ENCODE results near the gene SERPINA5. TPM values are rescaled to one million over a fixed set of nuclear protein-coding genes. Genes with fewer than 3 reads are reported as not detected.
A peak's percentile ranks its signal among the peaks of the same experiment; 100 is the strongest.

The SERPINA5 gene
- total and polyA plus RNA-seq, 8 donors = 52.3 to 139 (median 96.0) TPM

DNA sequence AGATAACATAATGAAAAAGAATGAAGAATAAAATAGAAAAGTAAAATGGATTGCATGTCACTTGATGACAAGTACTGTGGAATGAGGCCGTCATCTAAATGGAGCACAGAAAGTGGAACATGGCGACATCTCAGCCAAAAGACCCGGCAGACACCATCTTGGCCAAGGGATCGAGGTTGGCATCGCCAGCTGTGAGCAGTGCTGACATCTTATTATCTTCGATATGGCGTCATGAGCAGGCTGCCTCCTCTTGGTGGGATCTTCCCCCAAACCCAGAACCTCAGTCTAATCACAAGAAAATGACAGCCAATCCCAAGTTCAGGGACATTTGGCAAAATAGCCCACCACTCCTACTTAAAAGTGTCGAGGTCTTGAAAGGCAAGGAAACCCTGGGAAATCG, 15.1 kb downstream of the SERPINA5 start:
- 88 to 96% methylated on average over 9 of the region's 9 CpGs for WGBS, 2 donors
- TF ChIP-seq, protein P1, sequence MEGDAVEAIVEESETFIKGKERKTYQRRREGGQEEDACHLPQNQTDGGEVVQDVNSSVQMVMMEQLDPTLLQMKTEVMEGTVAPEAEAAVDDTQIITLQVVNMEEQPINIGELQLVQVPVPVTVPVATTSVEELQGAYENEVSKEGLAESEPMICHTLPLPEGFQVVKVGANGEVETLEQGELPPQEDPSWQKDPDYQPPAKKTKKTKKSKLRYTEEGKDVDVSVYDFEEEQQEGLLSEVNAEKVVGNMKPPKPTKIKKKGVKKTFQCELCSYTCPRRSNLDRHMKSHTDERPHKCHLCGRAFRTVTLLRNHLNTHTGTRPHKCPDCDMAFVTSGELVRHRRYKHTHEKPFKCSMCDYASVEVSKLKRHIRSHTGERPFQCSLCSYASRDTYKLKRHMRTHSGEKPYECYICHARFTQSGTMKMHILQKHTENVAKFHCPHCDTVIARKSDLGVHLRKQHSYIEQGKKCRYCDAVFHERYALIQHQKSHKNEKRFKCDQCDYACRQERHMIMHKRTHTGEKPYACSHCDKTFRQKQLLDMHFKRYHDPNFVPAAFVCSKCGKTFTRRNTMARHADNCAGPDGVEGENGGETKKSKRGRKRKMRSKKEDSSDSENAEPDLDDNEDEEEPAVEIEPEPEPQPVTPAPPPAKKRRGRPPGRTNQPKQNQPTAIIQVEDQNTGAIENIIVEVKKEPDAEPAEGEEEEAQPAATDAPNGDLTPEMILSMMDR (IDR thresholded peaks at IDR 0.05) = no peak
- Histone ChIP-seq H3K27me3 (no peaks in the 10 kb centered on the region), H3K36me3 (peaks cover 0 to 4% (median 0%) of the 10 kb centered on the region in 3 donors), H3K27ac (peak overlapping the region in 1 of 4 donors; percentile 93), H3K4me3 (no peak overlapping the region), H3K9me3 (no peaks in the 10 kb centered on the region), H3K4me1 (peaks cover 37 to 54% (median 53%) of the 10 kb centered on the region in 3 donors)
- FAIRE-seq = no peak
- ATAC-seq = no peak
- no peak for DNase-seq
- intact Hi-C loops (cut with DNase I) = no loop called here

DNA sequence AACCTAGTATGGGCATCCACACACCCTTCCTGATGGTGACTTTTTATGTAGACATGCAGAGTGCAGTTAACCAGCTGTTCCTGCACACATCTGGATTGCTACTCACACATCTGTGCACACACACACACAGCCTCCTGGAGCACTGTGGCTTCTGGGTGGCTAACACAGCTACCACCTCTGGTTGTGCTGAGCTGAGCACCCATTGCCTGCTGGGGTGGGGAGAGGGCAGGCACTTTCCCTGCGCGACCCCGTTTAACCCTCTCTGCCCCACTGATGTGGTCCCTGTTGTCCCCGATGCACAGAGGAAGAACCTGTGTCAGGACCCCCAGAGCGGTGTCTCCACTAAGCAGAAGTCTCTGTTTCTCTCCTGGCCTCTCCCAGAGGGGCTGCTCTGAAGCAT, 16.6 kb downstream of the SERPINA5 start:
- ATAC-seq (no peak), DNase-seq (no peak), FAIRE-seq (no peak)
- H3K9me3 ChIP-seq = no peaks in the 10 kb centered on the region
- no peaks in the 10 kb centered on the region for H3K36me3 ChIP-seq
- no peaks in the 10 kb centered on the region for H3K27me3 ChIP-seq
- H3K4me3 ChIP-seq = peak overlapping the region in 1 of 4 donors; percentile 26
- H3K27ac ChIP-seq = peak overlapping the region; percentile 89 to 95 (median 94)
- intact Hi-C loops (cut with DNase I) = no loop called here
- H3K4me1 ChIP-seq = peaks cover 37 to 62% (median 53%) of the 10 kb centered on the region in 3 donors
- 62 to 65% methylated on average over 5 of the region's 5 CpGs for WGBS, 2 donors
- TF ChIP-seq, protein P1 (IDR thresholded peaks at IDR 0.05) = no peak

DNA sequence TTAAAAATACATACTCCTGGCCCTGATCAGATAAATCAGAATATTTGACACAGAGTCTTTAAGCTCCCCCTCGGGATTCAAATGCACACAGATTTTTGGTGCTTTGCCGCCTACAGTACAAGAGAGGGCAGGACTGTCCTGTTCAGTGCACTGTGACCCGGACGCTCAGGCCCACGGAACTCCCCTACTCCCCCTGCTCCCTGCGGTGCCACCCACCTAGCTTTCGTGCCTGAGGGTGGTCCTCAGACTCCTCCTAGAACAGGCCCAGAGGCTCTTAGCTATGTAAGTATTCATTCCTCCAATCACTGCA, 17.2 kb downstream of the SERPINA5 start:
- peak overlapping the region; percentile 89 to 95 (median 94) for H3K27ac ChIP-seq
- intact Hi-C loops (cut with DNase I) = no loop called here
- no peak for FAIRE-seq
- TF ChIP-seq, protein P1 (IDR thresholded peaks at IDR 0.05) = no peak
- peak in 1 of 6 donors; percentile 45 for DNase-seq
- peak in 2 of 4 donors; percentile 0 to 1 for ATAC-seq
- 59% methylated on average over 7 of the region's 7 CpGs for WGBS, 2 donors
- no peaks in the 10 kb centered on the region for H3K36me3 ChIP-seq
- no peaks in the 10 kb centered on the region for H3K9me3 ChIP-seq
- no peaks in the 10 kb centered on the region for H3K27me3 ChIP-seq
- peaks cover 37 to 55% (median 46%) of the 10 kb centered on the region in 3 donors for H3K4me1 ChIP-seq
- H3K4me3 ChIP-seq = peak overlapping the region in 2 of 4 donors; percentile 10 to 26

DNA sequence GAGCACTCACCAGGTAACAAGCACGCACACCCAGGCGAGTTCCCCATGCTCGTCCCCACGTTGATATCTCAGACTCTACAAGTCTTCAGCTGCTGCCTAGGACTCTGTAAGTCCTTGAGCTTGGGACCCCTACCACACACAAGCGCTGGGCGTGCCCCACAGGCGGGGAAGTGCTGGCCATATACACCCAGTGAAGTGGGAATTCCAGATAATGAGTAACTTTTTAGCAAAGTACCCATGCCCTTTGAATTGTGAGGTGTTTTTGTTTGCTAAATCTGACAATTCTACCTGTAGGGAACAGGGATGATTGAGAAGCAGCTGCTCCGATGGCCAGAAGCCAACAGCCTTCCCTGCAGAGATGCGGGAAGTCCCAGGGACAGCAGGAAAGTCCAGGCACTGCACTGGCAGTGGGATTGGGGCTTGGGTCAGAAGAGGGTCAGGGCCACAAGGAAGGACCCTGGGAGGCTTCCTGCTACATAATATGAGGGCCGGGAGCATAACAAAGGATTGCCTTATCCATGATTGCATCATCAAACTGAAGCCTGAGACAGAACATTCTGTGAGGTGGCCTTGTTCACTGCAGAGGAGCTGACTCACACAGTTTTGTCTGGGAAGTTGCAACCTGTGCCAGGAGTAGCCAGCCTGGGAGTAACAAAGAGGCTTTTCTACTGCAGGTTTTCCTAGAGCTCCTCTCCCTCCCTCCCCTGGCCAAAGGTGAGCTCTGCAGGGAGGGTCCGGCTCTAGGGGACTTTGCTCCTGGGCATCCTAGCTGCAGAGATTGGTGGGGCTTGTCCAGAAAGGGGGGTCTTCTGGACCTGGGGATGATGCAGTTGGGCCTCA, 17.8 kb downstream of the SERPINA5 start:
- intact Hi-C loops (cut with DNase I) = no loop called here
- H3K4me3 ChIP-seq = peak overlapping the region in 2 of 4 donors; percentile 10 to 26
- FAIRE-seq = no peak
- no peaks in the 10 kb centered on the region for H3K36me3 ChIP-seq
- TF ChIP-seq, protein P1 (IDR thresholded peaks at IDR 0.05) = peak in 3 of 4 donors; percentile 4 to 33 (median 26)
- H3K4me1 ChIP-seq = peaks cover 33 to 49% (median 40%) of the 10 kb centered on the region in 3 donors
- WGBS, 2 donors = 16 to 24% methylated on average over 11 of the region's 11 CpGs
- peak overlapping the region; percentile 89 to 95 (median 94) for H3K27ac ChIP-seq
- H3K9me3 ChIP-seq = no peaks in the 10 kb centered on the region
- DNase-seq = peak; percentile 89 to 96 (median 94)
- peak; percentile 82 to 88 (median 85) for ATAC-seq
- H3K27me3 ChIP-seq = no peaks in the 10 kb centered on the region

DNA sequence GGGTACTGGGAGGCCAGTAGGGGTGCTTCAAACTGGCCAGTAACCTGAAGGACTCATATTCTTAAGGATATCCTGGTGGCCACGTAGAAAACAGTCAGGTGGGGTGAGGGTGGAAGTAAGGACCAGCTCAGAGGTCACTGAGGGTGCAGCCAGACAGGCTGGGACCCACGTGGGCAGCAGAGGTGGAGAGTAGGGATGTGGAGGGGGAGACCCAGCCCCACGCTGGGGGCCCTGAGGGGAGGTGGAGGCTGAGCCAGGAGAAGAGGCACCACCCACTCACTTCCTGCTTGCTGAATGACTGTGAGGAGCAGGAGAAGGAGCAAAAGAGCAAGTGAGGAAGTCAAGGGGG, 18.4 kb downstream of the SERPINA5 start:
- FAIRE-seq (no peak), ATAC-seq (peak; percentile 9 to 28 (median 16)), DNase-seq (peak in 1 of 6 donors; percentile 66)
- Histone ChIP-seq H3K4me3 (peak overlapping the region in 1 of 4 donors; percentile 23), H3K27ac (peak overlapping the region; percentile 89 to 95 (median 94)), H3K27me3 (no peaks in the 10 kb centered on the region), H3K36me3 (no peaks in the 10 kb centered on the region), H3K9me3 (no peaks in the 10 kb centered on the region), H3K4me1 (peaks cover 29 to 43% (median 38%) of the 10 kb centered on the region in 3 donors)
- TF ChIP-seq, protein P1 (IDR thresholded peaks at IDR 0.05) = no peak
- intact Hi-C loops (cut with DNase I) = no loop called here
- 20 to 41% methylated on average over 3 of the region's 3 CpGs for WGBS, 2 donors

All from pancreas (tissue), 10 donors.